Stimulated activated naive CD8-positive, alpha-beta T cell treated with anti-CD3 and anti-CD28 coated beads, Interleukin-15, Interleukin-2, amounts not matched to agents 100 ng/mL and 50 ng/mL, for 24 hours (primary cell): ENCODE results near the gene FYB1.

Source experiments
- H3K27ac Mint-ChIP-seq: one replicate; pipeline ENCODE4 v1.8.0; 2021; ENCODE audit warnings: mild to moderate bottlenecking, mixed read lengths
- H3K27me3 Mint-ChIP-seq: one replicate; pipeline ENCODE4 v1.8.0; 2021; ENCODE audit warnings: mixed read lengths
- H3K36me3 Mint-ChIP-seq: one replicate; pipeline ENCODE4 v1.8.0; 2021; ENCODE audit warnings: low read depth, mixed read lengths
- H3K4me1 Mint-ChIP-seq: one replicate; pipeline ENCODE4 v1.8.0; 2021; ENCODE audit warnings: low read depth, mixed read lengths
- H3K4me3 Mint-ChIP-seq: one replicate; pipeline ENCODE4 v1.8.0; 2021; ENCODE audit warnings: mild to moderate bottlenecking, mixed read lengths
- H3K9me3 Mint-ChIP-seq: one replicate; pipeline ENCODE4 v1.8.0; 2021; ENCODE audit warnings: mixed read lengths

The FYB1 gene

DNA sequence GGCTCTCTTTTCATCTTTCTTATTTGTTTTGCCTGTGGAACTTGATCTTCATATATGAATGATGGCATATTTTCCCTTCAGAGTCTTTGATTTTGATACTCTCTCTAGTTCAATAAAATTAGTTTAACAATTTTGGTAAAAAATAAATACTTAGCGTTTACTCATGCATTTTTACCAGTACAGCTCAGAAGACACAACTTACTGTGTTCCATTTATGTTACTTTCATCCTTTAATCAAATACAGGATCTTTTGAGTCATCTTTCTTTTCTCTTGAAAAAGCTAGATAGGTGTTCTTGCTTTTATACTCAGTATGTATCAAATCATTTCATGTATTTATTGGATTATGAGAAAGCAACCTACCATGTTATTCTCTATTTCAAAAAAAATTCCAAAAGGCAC is 98.0 kb downstream of the FYB1 start:
- H3K4me3 Mint-ChIP-seq: no peak overlapping the region
- peaks cover 38% of the 10 kb centered on the region for H3K4me1 Mint-ChIP-seq
- no peaks in the 10 kb centered on the region for H3K9me3 Mint-ChIP-seq
- H3K27me3 Mint-ChIP-seq: no peaks in the 10 kb centered on the region
- H3K27ac Mint-ChIP-seq: peak overlapping the region; percentile 74
- H3K36me3 Mint-ChIP-seq: peaks cover 25% of the 10 kb centered on the region

DNA sequence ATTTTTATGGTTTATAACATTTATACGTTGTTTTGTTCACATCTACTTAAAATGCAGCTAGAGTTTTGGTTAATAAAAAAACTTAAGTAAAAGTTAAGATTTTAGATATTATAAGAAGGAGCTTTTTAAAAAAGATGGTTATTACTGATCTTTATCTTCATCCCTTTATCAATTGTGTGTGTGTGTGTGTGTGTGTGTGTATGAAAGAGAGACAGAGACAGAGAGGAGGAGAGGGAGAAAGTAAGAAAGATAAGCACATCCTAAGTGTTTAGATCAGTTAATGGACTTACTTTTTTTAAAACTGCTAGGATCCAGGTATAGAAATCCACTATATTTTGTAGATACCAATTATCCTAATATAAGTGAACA is 99.3 kb downstream of the FYB1 start:
- Mint-ChIP-seq H3K36me3 (peaks cover 29% of the 10 kb centered on the region), H3K27me3 (no peaks in the 10 kb centered on the region), H3K4me3 (no peak overlapping the region), H3K27ac (no peak overlapping the region), H3K4me1 (peaks cover 51% of the 10 kb centered on the region), H3K9me3 (no peaks in the 10 kb centered on the region)

DNA sequence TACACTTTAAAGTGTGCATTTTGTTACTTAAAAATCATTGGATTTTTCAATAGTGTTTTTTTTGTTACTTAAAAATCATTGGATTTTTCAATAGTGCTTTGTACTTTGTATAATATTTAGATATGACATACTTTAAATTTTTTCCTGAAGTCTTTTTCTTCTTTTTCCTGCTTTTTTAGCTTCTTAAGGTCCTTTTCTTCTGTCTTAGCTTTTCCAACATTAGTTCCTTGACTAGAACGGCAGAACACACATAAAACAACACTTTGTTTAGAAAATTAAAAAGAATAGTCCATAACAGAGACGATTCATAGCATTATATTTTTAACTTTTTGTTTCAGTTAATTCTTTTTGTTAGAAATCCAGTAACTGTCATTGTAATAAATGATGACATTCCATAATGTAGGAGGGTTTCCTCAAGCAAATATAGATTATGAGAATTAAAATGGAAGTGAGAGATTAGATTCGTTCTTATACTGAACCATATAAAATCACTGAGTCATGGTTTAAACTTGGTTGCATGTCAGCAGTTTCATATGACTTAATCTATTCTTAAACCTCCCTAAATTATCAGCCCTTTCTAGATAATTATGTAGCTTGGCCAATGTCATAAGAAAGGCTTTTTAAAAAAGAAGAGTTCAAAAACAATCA is 99.8 kb downstream of the FYB1 start:
- H3K4me1 Mint-ChIP-seq: peaks cover 51% of the 10 kb centered on the region
- H3K9me3 Mint-ChIP-seq: no peaks in the 10 kb centered on the region
- no peaks in the 10 kb centered on the region for H3K27me3 Mint-ChIP-seq
- H3K36me3 Mint-ChIP-seq: peaks cover 34% of the 10 kb centered on the region
- H3K27ac Mint-ChIP-seq: peak overlapping the region; percentile 67
- no peak overlapping the region for H3K4me3 Mint-ChIP-seq

DNA sequence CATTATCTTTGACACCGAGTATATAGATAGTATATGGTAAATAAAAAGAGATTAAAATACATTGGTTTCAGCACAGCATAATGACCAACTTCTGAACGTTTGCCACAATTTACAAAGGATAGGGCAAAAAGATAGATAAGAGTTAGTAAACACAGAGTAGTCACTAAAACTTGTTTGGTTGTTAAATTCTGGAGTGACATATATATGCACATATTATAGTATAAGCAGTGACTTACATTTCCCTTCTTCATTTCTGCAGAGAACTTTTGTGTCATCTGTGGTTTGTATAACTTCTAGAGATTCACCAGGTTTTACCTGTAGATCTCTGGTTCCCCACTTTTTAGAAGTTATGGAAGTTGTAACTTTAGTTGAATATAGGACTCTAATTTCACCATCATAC is 100.7 kb downstream of the FYB1 start:
- H3K27ac Mint-ChIP-seq: no peak overlapping the region
- H3K36me3 Mint-ChIP-seq: peaks cover 42% of the 10 kb centered on the region
- no peaks in the 10 kb centered on the region for H3K9me3 Mint-ChIP-seq
- H3K4me1 Mint-ChIP-seq: peaks cover 54% of the 10 kb centered on the region
- no peaks in the 10 kb centered on the region for H3K27me3 Mint-ChIP-seq
- H3K4me3 Mint-ChIP-seq: no peak overlapping the region

DNA sequence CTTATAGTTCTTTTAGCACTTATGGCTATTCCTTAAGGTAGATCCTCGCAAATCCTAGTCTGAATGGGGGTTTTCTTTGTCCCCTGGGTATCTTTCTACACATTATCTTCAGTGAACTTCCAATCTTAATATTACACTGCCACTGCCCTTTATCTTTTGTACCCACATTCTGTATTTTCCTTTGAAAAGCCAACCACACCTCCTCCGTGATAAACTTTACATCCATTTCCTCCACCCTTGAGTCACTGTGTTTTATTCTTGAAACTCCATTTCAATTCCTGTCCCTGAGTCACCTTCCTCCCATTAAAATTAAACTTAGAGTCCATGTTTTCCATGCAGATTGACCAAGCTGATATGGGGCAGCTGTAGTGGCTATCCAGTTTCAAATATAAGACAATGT is 102.0 kb downstream of the FYB1 start:
- no peaks in the 10 kb centered on the region for H3K9me3 Mint-ChIP-seq
- peak overlapping the region; percentile 57 for H3K27ac Mint-ChIP-seq
- H3K36me3 Mint-ChIP-seq: peaks cover 49% of the 10 kb centered on the region
- peaks cover 58% of the 10 kb centered on the region for H3K4me1 Mint-ChIP-seq
- H3K4me3 Mint-ChIP-seq: no peak overlapping the region
- H3K27me3 Mint-ChIP-seq: no peaks in the 10 kb centered on the region

DNA sequence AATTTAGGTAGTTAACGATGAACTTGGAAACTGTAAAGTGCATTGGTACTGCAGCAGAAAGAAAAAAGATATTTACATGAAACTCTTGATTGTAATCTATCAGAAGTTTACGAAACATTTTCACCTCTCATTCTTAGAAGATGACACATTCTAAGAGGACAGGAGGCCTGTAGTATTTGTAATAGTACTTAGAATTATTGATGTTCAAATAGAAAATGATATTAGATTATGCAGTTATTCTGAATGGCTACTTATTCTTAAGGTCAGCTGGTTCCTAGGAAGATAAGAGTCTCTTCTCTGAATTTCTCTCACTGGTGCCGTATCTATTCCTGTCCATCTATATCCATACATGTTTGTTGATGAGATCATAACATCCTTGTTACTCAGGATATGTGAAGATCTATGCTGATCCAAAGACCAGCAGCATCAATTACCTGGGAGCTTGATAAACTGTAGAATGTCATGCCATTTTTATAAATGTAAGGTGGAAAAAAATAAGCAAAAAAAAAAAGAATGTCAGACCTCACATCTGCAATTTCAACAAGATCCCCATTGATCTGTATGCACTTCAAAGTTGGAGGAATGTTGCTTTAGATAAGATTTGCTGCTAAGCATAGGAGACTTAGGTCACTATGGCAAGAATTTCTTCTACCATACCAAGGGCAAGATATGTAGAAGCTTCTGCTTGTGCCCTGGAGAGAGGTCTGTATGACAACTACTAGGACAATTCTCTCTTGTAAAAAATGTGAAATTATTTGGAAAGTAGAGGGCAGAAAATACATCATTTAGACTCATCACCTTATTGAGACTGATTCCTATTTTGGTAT is 102.8 kb downstream of the FYB1 start:
- Mint-ChIP-seq H3K27me3 (no peaks in the 10 kb centered on the region), H3K4me1 (peaks cover 53% of the 10 kb centered on the region), H3K36me3 (peaks cover 49% of the 10 kb centered on the region), H3K27ac (peak overlapping the region; percentile 60), H3K4me3 (no peak overlapping the region), H3K9me3 (no peaks in the 10 kb centered on the region)

DNA sequence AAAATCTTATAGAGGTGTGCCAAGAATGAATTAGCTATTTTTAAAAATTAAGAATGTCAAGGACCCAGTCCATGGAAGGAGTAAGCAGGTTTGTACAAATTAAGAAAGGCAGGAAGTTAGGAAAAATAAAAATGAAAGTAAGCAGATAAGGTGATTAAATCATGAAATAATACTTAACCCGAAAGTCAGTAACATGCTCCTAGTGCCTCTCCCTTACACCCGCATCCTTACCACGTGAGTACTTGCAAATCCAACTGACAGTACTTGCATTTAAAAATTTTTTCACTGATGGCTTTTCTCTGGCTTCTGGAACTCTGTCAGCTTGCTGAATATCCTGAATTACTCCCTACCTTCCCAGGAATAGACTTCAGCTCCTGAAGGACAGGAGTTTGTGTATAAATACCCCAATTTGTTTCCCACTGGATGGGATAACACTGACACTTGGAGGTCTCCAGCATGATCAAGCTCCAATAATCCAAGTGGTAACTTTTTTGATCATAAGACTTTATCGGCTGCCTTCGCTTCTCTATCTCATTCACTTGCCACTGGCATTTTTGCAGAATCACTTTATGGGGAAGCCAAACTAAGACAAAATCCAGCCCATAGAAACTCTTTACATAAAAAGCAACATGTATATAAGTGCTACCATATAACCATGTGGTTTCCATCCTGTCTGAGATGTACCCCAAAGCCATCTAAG is 103.6 kb downstream of the FYB1 start:
- H3K27ac Mint-ChIP-seq: peak overlapping the region; percentile 57
- H3K9me3 Mint-ChIP-seq: no peaks in the 10 kb centered on the region
- H3K4me3 Mint-ChIP-seq: no peak overlapping the region
- H3K4me1 Mint-ChIP-seq: peaks cover 46% of the 10 kb centered on the region
- H3K27me3 Mint-ChIP-seq: no peaks in the 10 kb centered on the region
- peaks cover 49% of the 10 kb centered on the region for H3K36me3 Mint-ChIP-seq

DNA sequence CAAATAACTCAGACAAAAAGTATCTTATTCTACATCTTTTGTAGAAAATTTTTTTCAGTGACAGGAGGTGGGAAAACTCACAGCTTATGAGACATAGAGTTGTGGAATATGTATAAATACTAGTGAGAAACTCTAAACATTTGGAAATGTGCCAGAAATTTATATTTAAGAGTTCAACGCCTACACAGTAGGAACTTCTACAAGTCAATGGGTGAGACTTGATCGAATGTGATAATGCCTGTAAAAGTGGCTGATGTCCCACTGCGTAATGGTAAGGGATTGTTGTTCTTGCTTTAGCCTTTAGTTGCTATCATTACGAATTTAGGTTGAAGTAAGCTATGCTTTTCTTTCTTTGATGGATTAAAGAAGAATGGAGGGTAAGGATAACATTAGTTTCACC is 105.2 kb downstream of the FYB1 start:
- no peak overlapping the region for H3K27ac Mint-ChIP-seq
- H3K4me1 Mint-ChIP-seq: peaks cover 43% of the 10 kb centered on the region
- no peaks in the 10 kb centered on the region for H3K9me3 Mint-ChIP-seq
- H3K27me3 Mint-ChIP-seq: no peaks in the 10 kb centered on the region
- peaks cover 49% of the 10 kb centered on the region for H3K36me3 Mint-ChIP-seq
- no peak overlapping the region for H3K4me3 Mint-ChIP-seq

DNA sequence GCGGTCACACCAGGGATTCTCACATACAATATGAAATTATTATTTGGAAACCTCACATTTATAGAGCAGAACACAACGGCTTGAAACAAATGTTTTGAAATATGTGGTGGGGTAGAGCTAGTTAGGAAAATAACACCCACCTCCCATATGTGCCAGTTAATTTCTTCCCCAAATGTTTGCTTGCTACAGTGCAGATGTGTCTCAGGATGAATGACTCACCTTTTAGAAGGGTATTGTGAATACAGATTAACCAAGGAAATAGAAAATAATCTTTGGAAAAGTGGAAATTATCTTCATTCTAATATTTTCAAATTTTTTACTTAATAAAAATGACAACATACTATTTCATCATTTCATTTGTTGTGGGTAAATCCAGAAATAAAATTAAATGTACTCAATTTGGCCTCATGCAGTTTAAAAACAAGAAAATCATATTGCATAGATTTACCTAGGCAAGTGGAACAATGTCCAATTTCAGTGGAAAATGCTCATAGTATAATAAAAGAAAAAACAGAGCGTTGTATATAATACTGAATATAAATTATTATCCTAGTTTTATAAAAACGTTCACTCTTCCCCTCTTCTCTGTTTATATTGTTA is 105.9 kb downstream of the FYB1 start:
- H3K4me1 Mint-ChIP-seq: peaks cover 41% of the 10 kb centered on the region
- H3K27ac Mint-ChIP-seq: no peak overlapping the region
- no peak overlapping the region for H3K4me3 Mint-ChIP-seq
- no peaks in the 10 kb centered on the region for H3K9me3 Mint-ChIP-seq
- H3K27me3 Mint-ChIP-seq: no peaks in the 10 kb centered on the region
- H3K36me3 Mint-ChIP-seq: peaks cover 49% of the 10 kb centered on the region

DNA sequence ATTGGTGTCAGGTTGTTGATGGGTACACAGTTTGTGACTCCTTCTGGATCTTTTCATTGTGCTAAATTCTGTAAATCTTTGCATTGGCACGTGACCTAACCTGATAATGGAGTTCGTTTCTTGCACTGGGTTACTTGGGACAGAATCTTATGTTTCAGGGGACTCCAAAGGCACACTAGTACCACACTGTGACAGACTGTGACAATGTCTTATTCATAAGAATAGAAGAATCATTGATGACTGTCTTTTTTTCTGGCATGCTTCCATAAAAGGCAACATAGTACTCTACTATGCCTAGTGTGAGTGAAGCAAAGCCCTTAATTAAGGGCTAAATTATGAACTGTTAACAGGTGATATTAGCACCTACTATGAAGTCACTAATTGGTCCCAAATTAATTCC is 109.8 kb downstream of the FYB1 start:
- no peak overlapping the region for H3K27ac Mint-ChIP-seq
- no peaks in the 10 kb centered on the region for H3K9me3 Mint-ChIP-seq
- peaks cover 22% of the 10 kb centered on the region for H3K36me3 Mint-ChIP-seq
- no peaks in the 10 kb centered on the region for H3K27me3 Mint-ChIP-seq
- no peak overlapping the region for H3K4me3 Mint-ChIP-seq
- peaks cover 8% of the 10 kb centered on the region for H3K4me1 Mint-ChIP-seq

DNA sequence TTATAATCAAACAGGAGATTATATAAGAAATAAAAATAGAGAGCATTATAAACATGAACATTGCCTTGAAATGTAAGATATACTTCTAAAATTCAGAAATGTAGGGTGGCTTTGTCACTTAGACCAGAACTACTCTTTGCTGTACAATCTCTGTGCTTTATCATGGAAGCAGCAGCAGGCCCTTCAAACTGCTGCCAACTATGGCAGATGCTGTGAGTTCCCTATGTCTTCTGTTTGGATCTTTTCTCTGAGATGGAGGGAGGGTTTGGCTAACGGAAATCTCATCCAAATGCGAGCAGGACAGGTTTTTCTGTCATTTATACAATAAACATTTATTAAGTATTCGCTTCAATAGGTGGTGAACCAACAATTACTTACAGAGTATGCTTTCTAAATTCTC is 110.4 kb downstream of the FYB1 start:
- Mint-ChIP-seq H3K4me3 (no peak overlapping the region), H3K9me3 (no peaks in the 10 kb centered on the region), H3K27ac (no peak overlapping the region), H3K36me3 (peaks cover 21% of the 10 kb centered on the region), H3K4me1 (peaks cover 4% of the 10 kb centered on the region), H3K27me3 (no peaks in the 10 kb centered on the region)

DNA sequence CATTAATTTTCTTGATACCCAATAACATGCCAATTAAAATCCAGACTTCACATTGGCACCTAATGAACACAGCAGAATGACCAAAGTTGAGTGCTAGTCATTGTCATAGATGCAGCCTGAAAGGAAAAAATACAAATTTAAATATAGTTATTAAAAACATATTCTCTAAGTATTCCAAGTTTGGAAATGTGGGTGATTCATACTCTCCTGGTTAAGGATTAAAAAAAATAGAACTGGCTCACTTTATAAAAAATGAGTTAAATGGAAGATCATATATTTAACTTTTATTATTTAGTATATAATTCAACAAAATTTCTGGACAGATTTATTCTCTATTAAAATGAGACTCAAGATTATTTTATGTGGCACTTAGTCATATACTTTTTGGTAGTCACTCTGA is 112.0 kb downstream of the FYB1 start:
- Mint-ChIP-seq H3K9me3 (no peaks in the 10 kb centered on the region), H3K4me1 (peaks cover 8% of the 10 kb centered on the region), H3K27me3 (no peaks in the 10 kb centered on the region), H3K36me3 (peaks cover 17% of the 10 kb centered on the region), H3K27ac (no peak overlapping the region), H3K4me3 (no peak overlapping the region)

DNA sequence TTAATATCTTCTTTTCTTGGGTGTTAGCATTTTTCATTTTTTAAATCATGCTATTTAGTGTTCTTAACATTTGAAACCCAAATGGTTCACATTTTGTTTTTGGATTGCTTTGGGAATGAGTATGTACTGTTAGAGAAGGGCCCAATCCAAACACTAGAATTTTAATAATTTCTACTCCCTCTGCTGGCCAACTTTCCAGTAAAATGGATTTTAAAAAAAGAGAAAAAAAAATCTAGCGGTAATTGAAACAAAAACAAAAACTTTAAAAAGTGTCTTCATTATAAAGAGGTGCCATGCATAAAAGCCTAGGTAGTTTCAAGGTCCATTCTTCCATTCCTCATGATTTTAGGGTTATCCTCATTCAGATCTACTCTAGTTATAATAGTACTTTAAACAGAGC is 113.0 kb downstream of the FYB1 start:
- Mint-ChIP-seq H3K9me3 (no peaks in the 10 kb centered on the region), H3K36me3 (peaks cover 18% of the 10 kb centered on the region), H3K4me1 (peaks cover 17% of the 10 kb centered on the region), H3K27ac (no peak overlapping the region), H3K4me3 (no peak overlapping the region), H3K27me3 (no peaks in the 10 kb centered on the region)

DNA sequence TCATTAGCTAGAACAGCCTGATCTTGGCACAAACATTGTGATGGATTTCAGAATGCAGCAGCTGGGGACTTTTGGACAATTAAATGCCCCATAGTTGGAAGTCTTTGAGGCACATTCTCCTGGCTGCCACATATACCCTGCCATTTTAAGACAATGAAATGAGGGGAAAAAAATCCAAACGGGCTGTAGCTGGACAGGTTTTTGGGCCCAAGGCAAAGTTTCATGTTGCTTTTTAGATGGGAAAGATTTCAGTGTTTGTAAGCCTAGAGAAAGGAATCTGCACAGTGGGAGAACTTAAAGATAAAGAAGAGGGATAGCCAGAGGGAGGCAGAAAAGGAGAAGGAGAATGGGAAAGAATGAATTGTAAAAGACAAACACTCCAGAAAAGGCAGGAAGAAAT is 115.1 kb downstream of the FYB1 start:
- Mint-ChIP-seq H3K9me3 (no peaks in the 10 kb centered on the region), H3K27me3 (no peaks in the 10 kb centered on the region), H3K4me1 (peaks cover 34% of the 10 kb centered on the region), H3K36me3 (peaks cover 18% of the 10 kb centered on the region), H3K4me3 (no peak overlapping the region), H3K27ac (no peak overlapping the region)

DNA sequence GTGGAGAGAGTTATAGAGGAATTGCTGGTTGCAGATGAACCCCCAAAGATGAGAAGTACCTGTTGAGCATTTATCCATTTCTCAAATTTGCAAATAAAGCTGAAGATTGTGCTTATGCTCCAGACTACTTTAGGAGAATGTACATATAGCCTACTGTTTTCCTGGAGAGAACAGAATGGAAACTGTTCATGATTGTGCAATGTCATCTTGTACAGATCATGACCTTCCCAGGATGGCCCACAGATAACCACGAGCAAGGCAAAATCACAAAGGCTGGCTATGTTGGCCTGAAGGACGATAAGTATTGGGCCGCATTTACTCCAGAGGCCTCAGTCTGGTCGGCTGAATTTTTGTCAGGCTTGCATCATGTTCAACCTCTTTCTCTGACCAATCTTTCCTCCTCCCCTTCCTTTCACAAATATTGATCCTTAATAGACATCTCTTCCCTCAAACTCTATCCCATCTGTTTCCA is 116.6 kb downstream of the FYB1 start:
- Mint-ChIP-seq H3K27ac (no peak overlapping the region), H3K9me3 (no peaks in the 10 kb centered on the region), H3K36me3 (peaks cover 18% of the 10 kb centered on the region), H3K4me1 (peaks cover 34% of the 10 kb centered on the region), H3K27me3 (no peaks in the 10 kb centered on the region), H3K4me3 (no peak overlapping the region)
